GM21515 (cell line): ENCODE data around the gene CCNB3.
"Not testable (repeated sequence)": the region's sequence is repeated elsewhere in the genome, so short reads cannot be mapped to it uniquely, and the experiment has no call there.

ENCODE experiments used
- ATAC-seq: cut with Tn5 transposase; IDR thresholded peaks from one replicate; pipeline ENCODE4 v1.9.1; 2021; ENCODE audit not compliant: unreplicated experiment

Gene CCNB3, protein sequence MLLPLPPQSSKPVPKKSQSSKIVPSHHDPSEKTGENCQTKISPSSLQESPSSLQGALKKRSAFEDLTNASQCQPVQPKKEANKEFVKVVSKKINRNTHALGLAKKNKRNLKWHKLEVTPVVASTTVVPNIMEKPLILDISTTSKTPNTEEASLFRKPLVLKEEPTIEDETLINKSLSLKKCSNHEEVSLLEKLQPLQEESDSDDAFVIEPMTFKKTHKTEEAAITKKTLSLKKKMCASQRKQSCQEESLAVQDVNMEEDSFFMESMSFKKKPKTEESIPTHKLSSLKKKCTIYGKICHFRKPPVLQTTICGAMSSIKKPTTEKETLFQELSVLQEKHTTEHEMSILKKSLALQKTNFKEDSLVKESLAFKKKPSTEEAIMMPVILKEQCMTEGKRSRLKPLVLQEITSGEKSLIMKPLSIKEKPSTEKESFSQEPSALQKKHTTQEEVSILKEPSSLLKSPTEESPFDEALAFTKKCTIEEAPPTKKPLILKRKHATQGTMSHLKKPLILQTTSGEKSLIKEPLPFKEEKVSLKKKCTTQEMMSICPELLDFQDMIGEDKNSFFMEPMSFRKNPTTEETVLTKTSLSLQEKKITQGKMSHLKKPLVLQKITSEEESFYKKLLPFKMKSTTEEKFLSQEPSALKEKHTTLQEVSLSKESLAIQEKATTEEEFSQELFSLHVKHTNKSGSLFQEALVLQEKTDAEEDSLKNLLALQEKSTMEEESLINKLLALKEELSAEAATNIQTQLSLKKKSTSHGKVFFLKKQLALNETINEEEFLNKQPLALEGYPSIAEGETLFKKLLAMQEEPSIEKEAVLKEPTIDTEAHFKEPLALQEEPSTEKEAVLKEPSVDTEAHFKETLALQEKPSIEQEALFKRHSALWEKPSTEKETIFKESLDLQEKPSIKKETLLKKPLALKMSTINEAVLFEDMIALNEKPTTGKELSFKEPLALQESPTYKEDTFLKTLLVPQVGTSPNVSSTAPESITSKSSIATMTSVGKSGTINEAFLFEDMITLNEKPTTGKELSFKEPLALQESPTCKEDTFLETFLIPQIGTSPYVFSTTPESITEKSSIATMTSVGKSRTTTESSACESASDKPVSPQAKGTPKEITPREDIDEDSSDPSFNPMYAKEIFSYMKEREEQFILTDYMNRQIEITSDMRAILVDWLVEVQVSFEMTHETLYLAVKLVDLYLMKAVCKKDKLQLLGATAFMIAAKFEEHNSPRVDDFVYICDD (N-terminal part only)

DNA sequence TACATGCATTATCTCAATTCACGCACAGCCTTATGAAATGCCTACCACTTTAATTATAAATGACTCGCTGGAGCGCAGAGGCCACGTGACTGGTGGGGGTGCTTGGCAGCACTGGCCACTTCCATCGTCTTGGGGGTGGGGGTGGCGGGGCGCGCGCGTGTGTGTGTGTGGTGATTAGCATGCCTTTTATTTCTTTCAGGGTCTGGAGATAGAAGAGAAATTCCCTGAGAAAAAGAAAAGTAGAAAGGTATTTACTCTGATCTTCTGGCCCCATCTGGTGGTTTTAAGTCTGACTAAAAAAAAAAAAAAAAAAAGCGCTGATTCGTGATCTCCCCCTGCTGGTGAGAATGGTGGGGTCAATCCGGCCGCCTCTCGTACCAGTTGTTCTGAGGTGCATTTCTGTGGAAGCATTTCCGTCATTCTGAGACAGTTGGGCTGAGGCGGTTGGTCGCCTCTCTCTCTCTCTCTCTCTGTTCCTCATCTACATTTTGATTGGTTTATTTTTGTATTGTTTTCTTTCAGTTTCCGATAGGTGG lies at the start of gene CCNB3:
TSS of gene CCNB3 (plus strand) at position 402 of the 536 bp plus-strand sequence. CDS start 80,399 bp downstream, outside the sequence.
- ATAC-seq, result peak; percentile 98

DNA sequence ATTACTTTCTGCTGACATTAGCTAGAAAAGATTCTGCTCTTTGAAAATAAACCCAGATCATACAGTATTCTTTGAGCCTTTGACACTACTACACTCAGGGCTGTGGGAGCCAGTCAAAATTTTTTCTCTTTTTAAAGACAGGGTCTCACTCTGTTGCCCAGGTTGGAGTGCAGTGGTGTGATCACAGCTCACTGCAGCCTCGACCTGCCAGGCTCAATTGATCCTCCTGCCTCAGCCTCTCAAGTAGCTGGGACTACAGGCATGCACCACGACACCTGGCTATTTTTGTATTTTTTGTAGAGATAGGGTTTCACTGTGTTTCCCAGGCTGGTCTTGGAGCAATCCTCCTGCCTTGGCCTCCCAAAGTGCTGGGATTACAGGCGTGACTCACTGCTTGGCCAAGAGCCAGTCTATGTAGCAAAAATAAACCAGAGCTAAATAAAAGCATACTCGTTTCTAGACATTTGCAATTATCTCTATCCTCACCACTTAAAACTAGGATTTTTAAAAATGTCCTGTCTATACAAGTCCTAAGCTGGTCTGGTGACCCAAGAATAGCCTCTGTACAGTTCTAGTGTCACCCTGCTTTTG lies 46.9 kb upstream of the CCNB3 start:
- ATAC-seq, result no peak

- no peak for ATAC-seq
Observed at GRCh38 chrX:50158593-50158992, 46.0 kb upstream of the CCNB3 start.

GRCh38 chrX:50161127-50161526 lies 43.4 kb upstream of the CCNB3 start:
- no peak for ATAC-seq

- no peak for ATAC-seq
Observed at GRCh38 chrX:50165727-50166126, 38.8 kb upstream of the CCNB3 start.

GRCh38 chrX:50167366-50167765 lies 37.2 kb upstream of the CCNB3 start:
- no peak for ATAC-seq

- ATAC-seq, result no peak
Observed at GRCh38 chrX:50168241-50168687, 36.3 kb upstream of the CCNB3 start.

DNA sequence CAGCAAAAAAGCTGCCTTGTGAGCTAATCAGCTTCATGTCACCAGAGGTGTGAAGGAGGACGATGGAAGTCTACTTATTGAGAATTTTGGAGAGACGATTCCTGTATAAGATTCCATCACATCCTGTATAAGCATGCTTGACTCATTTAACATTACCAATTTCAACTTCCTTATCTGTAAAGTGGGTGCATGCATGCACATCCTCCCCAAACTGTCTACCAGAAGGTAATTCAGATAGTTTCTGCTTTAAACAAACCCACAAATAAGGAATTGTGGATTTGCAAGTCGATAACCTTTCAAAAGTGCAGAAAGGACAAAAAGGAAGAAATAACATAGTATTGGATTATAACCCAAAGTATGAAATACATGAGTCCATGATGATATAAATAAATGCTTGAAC lies 34.8 kb upstream of the CCNB3 start:
- ATAC-seq, result no peak

- no peak for ATAC-seq
Observed at GRCh38 chrX:50180073-50180940, 24.3 kb upstream of the CCNB3 start.

GRCh38 chrX:50183891-50184290 lies 20.7 kb upstream of the CCNB3 start:
- ATAC-seq, result no peak

DNA sequence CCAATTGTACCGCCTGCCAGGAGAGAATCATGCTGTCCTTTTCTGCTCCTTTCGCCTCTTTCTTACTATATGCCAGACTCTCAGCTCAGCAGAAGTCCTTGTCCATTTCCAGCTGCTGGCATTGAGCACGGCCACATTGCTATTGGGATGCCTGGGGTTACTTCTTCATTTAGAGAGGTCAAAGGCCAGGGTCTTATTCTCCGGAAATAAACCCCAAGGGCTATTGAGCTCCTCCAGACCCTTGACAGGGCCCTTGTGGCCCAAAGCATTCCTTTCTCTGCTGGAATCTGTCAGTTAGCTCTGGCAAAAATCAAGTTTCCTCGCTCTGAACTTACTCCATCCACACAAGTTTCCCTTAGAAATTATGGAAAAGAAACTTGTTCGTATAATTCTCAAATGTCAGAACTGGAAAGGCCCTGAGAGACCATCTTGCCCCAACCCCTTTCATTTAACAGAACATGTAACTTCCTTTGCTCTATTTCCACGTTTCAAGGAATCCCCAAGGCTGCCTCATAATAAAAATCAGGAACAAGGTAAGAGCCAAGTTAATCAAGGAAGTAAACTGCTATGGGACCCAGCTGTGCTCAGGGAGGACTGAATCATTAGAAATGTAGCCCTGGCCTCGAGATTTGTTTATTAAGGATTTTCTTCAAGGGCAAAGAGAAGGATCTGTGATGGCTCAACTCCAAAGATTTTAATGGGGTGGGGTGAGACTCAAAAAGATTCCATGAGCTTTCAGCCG lies 15.5 kb upstream of the CCNB3 start:
- ATAC-seq, result no peak

- ATAC-seq, result no peak
Observed at GRCh38 chrX:50198348-50198747, 6.2 kb upstream of the CCNB3 start.

- no peak for ATAC-seq
Observed at GRCh38 chrX:50200907-50201306, 3.7 kb upstream of the CCNB3 start, which contains the start of gene AKAP4. AKAP4 (minus strand) TSS chrX:50201007; CDS start chrX:50200889, 118 bp downstream.

DNA sequence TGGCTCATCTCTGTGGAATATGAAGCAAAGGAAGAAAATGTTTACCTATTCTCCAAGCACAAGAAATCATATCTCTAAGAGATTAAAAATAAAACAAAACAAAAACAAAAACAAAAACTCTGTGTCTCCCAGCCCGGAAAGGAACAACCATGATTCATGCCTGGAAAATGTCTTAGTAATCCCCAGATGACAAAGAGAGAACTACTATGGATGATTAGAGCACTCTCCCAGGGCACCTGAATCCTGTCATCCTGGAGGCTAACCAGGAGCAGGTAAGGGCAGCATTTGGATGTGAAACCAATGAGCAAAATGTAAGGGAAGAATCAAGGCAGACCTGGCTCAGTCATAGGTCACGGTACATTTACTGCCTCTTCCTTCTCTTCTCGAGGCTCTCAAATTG lies 2.0 kb upstream of the CCNB3 start:
- ATAC-seq, result no peak

GRCh38 chrX:50206753-50207152 lies 2.2 kb downstream of the CCNB3 start:
- no peak for ATAC-seq

DNA sequence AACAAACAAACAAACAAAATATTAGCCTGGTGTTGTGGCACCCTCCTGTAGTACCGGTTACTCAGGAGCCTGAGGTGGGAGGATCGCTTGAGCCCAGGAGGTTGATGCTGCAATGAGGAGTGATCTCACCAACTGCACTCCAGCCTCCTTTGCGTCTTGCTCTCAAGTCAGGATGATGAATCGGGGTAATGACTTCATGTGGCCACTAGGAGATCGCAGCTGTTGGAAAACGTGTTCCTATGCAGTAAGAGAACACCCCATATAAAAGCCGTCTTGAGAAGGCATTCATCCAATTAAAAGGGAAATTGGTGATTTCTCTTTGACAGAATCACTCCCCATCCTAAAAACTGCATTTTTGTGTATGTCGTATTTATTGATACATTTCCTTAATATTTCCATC lies 6.9 kb downstream of the CCNB3 start:
- no peak for ATAC-seq

- ATAC-seq, result no peak
Observed at GRCh38 chrX:50281253-50281652, 76.7 kb downstream of the CCNB3 start.

- ATAC-seq, result no peak
Observed at GRCh38 chrX:50327235-50327634, 122.7 kb downstream of the CCNB3 start.

DNA sequence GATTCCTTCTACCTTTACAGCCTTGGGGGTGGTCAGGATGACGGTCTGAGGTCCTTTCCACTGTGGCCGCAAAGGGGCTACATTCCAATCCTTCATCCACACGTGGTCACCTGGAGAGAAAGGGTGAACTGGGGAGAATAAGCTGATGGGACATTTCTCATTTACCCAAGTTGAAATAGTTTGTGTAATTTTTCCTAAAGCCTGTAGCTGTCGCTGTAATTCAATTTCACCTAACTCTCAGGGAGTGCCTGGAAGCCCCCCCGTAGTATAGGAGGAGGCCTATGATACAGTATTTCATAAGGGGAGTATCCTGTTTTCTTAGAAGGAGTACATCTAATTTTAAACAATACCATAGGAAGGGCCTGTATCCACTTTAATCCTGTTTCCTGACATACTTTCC lies 128.1 kb downstream of the CCNB3 start:
- ATAC-seq, result not testable (repeated sequence)
